ENCODE data around the gene GJA9. TPM values are rescaled to one million over a fixed set of nuclear protein-coding genes. Genes with fewer than 3 reads are reported as not detected.

Gene GJA9
- polyA plus RNA-seq, 2 of the 4 experiments (the other 2 are of a cell fraction), result not detected

DNA sequence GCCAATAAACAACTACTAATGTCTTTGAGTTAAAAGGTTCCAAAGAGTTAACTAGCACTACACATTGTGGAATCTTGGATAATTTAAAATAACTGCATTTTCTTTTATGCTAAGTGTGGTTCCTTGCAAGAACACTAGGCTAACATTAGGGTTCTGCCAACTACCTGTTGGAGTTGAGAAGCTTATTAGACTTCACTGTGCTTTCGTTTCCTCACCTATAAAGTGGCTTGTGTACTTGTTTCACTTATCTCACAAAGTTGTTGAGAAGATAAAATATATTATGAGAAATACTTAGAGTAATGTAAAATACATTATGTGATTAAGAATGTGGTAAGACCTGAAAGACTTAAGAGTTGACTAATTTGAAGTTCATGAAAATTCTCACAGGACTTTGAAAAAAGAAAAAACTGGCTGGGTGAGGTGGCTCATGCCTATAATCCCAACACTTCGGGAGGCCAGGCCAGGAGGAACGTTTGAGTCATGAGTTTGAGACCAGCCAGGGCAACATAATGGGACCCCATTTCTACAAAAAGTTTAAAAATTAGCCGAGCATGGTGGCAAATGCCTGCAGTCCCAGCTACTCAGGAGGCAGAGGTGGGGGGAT lies 16.2 kb downstream of the GJA9 start (continued):
- TF ChIP-seq RNF2 (IDR thresholded peaks at IDR 0.05; ENCODE audit: borderline replicate concordance, low read depth) (no peak), POLR2AphosphoS2 (conservative IDR thresholded peaks at IDR 0.05; ENCODE audit: low read length) (no peak), CEBPB (IDR thresholded peaks at IDR 0.05) (no peak), FOSL2 (IDR thresholded peaks at IDR 0.05) (no peak), FOSL2 (CRISPR knock-in tag; IDR thresholded peaks at IDR 0.05) (no peak)
- TF ChIP-seq, protein P1, sequence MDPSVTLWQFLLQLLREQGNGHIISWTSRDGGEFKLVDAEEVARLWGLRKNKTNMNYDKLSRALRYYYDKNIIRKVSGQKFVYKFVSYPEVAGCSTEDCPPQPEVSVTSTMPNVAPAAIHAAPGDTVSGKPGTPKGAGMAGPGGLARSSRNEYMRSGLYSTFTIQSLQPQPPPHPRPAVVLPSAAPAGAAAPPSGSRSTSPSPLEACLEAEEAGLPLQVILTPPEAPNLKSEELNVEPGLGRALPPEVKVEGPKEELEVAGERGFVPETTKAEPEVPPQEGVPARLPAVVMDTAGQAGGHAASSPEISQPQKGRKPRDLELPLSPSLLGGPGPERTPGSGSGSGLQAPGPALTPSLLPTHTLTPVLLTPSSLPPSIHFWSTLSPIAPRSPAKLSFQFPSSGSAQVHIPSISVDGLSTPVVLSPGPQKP (IDR thresholded peaks at IDR 0.05; ENCODE audit: low read depth, low read length), result no peak

DNA sequence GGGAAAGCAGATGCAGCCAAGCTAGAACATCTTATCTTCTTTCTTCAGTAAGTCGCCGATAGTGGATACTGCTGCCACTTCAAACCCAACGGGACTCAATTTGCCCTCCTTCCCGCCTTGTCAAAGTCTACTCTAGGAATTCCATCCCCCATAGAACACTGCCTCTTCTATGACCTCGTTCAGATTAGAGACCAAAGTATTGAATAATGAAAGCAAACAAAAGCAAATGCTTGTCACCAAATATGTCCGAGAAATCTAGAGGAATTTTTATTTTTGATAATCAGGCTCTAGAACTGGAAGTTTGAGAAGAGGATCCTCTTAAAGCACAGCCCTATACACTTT lies 21.0 kb downstream of the GJA9 start:
- no peak for FAIRE-seq
- Histone ChIP-seq H3K4me3 (peak overlapping the region; percentile 89), H3K4me1 (peaks cover 11% of the 10 kb centered on the region), H3K4me2 (peak overlapping the region; percentile 87), H3K27ac (peak overlapping the region; percentile 82 to 92), H3K9me3 (no peaks in the 10 kb centered on the region)
- WGBS (ENCODE audit: missing lambda C conversion rate), result 6% methylated on average over 6 of the region's 6 CpGs
- POLR2A ChIA-PET, result interaction anchor here (0.6 kb wide), 1 partner anchor 190 kb away, joined by 3 read pairs; no protein-coding TSS in a partner anchor
- TF ChIP-seq JUNB (IDR thresholded peaks at IDR 0.05), result no peak
- no peak for TF ChIP-seq FOSL2 (IDR thresholded peaks at IDR 0.05)
- TF ChIP-seq FOSL2 (CRISPR knock-in tag; IDR thresholded peaks at IDR 0.05), result no peak
- TF ChIP-seq HOXA7 (CRISPR knock-in tag; IDR thresholded peaks at IDR 0.05), result no peak
- TF ChIP-seq NR3C1 (IDR thresholded peaks at IDR 0.05), result no peak
- no peak for TF ChIP-seq EHF (CRISPR knock-in tag; IDR thresholded peaks at IDR 0.05)
- TF ChIP-seq EHMT2 (IDR thresholded peaks at IDR 0.05; ENCODE audit: low read depth), result no peak
- TF ChIP-seq JUN (IDR thresholded peaks at IDR 0.05), result no peak
- TF ChIP-seq KDM5A (IDR thresholded peaks at IDR 0.05), result no peak
- no peak for TF ChIP-seq CBX2 (IDR thresholded peaks at IDR 0.05; ENCODE audit: borderline replicate concordance, low read depth)
- no peak for TF ChIP-seq TFCP2L1 (CRISPR knock-in tag; IDR thresholded peaks at IDR 0.05)
- CTCF ChIA-PET, result no interaction called here
- DNase-seq (ENCODE audit: low read depth in 1 of 2, low spot score in 1 of 2), result no peak
- no peak for ATAC-seq

DNA sequence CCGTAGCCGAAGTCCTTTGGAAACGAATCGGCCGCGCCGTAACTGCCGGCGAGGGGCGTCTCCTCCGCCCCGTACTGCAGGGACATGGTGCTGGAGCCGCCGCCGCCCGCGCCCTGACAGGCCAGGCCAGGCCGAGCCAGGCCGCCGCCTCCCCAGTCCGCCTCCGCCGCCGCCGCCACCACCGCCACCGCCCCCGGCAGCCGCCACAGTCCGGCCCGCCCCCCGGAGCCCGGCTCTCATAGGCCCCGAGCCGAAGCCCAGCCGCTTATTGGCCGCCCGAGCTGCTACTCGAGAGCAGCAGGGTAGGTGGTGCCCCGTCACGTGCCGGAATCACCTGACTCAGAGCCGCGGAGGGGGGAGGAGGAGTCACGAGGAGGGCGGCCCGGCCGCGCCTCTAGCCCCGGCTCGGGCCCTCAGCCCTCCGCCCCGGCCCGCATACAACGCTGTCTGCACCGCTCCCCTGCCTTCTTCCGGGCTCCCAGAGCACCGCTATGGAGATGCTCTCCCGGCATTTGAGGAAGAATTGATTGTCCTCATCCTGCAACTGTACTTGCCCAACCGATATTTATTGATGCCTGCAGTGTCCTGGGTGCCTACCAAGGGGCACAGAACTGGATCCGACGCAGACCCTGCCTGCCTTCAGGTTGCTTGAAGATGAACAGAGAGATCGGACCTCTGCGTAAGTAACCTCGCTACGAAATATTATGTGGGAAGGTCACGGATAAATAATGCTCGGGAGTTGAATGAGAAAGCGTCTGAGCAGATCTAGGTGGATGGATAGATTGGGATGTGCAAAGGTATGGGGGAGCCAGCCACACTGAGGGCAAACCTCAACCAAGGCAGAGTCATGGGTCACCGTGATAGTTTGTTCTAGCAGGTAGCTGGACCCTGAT lies 21.6 kb downstream of the GJA9 start, which contains the start of gene RRAGC:
Gene RRAGC (minus strand): TSS at position 212 of the 893 bp plus-strand sequence. CDS start 126 bp downstream, at position 86.
- H3K4me1 ChIP-seq, result peaks cover 11% of the 10 kb centered on the region
- ChIA-PET CTCF (interaction anchor here (0.9 kb wide), 1 partner anchor 816 kb away, joined by 3 read pairs; no protein-coding TSS in a partner anchor), POLR2A (interaction anchor here (0.6 kb wide), 2 partner anchors 129 to 191 kb away, joined by 3 read pairs; no protein-coding TSS in a partner anchor)
- H3K9me3 ChIP-seq, result no peaks in the 10 kb centered on the region
- peak; percentile 95 to 96 for DNase-seq (ENCODE audit: low read depth in 1 of 2, low spot score in 1 of 2)
- H3K27ac ChIP-seq, result peak within 1 kb of the TSS; percentile 85 to 92
- WGBS (ENCODE audit: missing lambda C conversion rate), result 0% methylated on average over 10 of the region's 70 CpGs
- FAIRE-seq, result no peak
- peak; percentile 98 to 99 for ATAC-seq
- peak within 1 kb of the TSS; percentile 89 for H3K4me3 ChIP-seq
- H3K4me2 ChIP-seq, result peak within 1 kb of the TSS; percentile 92
- TF ChIP-seq HOXB13 (CRISPR knock-in tag; IDR thresholded peaks at IDR 0.05; ENCODE audit: low read depth) (no peak), SREBF2 (IDR thresholded peaks at IDR 0.05) (no peak), CHD4 (IDR thresholded peaks at IDR 0.05; ENCODE audit: borderline replicate concordance) (no peak), JUN (IDR thresholded peaks at IDR 0.05) (peak in 1 of 2 experiments; percentile 62; a peak in 2 of 5 replicates), RFX5 (IDR thresholded peaks at IDR 0.05) (no peak), SMC3 (IDR thresholded peaks at IDR 0.05) (no peak), MAZ (IDR thresholded peaks at IDR 0.05; ENCODE audit: borderline replicate concordance, low read depth, low read length) (no peak), EHMT2 (IDR thresholded peaks at IDR 0.05; ENCODE audit: low read depth) (no peak), ZSCAN20 (CRISPR knock-in tag; IDR thresholded peaks at IDR 0.05) (no peak), FOSL2 (IDR thresholded peaks at IDR 0.05) (no peak), FOSL2 (CRISPR knock-in tag; IDR thresholded peaks at IDR 0.05) (0 out of 2 replicates have a peak, but pooled peaks have one; percentile 39), POLR2AphosphoS2 (conservative IDR thresholded peaks at IDR 0.05; ENCODE audit: low read length) (no peak), JUNB (IDR thresholded peaks at IDR 0.05) (no peak), CBX2 (IDR thresholded peaks at IDR 0.05; ENCODE audit: borderline replicate concordance, low read depth) (no peak)
- TF ChIP-seq, protein P2, sequence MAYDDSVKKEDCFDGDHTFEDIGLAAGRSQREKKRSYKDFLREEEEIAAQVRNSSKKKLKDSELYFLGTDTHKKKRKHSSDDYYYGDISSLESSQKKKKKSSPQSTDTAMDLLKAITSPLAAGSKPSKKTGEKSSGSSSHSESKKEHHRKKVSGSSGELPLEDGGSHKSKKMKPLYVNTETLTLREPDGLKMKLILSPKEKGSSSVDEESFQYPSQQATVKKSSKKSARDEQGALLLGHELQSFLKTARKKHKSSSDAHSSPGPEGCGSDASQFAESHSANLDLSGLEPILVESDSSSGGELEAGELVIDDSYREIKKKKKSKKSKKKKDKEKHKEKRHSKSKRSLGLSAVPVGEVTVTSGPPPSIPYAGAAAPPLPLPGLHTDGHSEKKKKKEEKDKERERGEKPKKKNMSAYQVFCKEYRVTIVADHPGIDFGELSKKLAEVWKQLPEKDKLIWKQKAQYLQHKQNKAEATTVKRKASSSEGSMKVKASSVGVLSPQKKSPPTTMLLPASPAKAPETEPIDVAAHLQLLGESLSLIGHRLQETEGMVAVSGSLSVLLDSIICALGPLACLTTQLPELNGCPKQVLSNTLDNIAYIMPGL (CRISPR knock-in tag; IDR thresholded peaks at IDR 0.05; ENCODE audit: borderline replicate concordance), result no peak
- TF ChIP-seq, protein P3, sequence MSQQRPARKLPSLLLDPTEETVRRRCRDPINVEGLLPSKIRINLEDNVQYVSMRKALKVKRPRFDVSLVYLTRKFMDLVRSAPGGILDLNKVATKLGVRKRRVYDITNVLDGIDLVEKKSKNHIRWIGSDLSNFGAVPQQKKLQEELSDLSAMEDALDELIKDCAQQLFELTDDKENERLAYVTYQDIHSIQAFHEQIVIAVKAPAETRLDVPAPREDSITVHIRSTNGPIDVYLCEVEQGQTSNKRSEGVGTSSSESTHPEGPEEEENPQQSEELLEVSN (IDR thresholded peaks at IDR 0.05; ENCODE audit: borderline replicate concordance, low read depth), result 0 out of 2 replicates have a peak, but pooled peaks have one; percentile 47
- TF ChIP-seq, protein P4, sequence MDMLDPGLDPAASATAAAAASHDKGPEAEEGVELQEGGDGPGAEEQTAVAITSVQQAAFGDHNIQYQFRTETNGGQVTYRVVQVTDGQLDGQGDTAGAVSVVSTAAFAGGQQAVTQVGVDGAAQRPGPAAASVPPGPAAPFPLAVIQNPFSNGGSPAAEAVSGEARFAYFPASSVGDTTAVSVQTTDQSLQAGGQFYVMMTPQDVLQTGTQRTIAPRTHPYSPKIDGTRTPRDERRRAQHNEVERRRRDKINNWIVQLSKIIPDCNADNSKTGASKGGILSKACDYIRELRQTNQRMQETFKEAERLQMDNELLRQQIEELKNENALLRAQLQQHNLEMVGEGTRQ (IDR thresholded peaks at IDR 0.05), result peak; percentile 99
- TF ChIP-seq, protein P5, sequence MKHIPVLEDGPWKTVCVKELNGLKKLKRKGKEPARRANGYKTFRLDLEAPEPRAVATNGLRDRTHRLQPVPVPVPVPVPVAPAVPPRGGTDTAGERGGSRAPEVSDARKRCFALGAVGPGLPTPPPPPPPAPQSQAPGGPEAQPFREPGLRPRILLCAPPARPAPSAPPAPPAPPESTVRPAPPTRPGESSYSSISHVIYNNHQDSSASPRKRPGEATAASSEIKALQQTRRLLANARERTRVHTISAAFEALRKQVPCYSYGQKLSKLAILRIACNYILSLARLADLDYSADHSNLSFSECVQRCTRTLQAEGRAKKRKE (CRISPR knock-in tag; IDR thresholded peaks at IDR 0.05; ENCODE audit: low read depth), result no peak
- TF ChIP-seq, protein P6, sequence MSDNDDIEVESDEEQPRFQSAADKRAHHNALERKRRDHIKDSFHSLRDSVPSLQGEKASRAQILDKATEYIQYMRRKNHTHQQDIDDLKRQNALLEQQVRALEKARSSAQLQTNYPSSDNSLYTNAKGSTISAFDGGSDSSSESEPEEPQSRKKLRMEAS (IDR thresholded peaks at IDR 0.05), result peak; percentile 82

All from A549 (cell line).